ENCODE results near the gene PACS2.

Gene PACS2

GRCh38 chr14:105369653-105370040, 55.1 kb downstream of the PACS2 start:
- DNase-seq (ENCODE audit: low spot score) = no peak

GRCh38 chr14:105374389-105374788, 59.8 kb downstream of the PACS2 start:
- DNase-seq (ENCODE audit: low spot score) = no peak

GRCh38 chr14:105375635-105376057, 61.1 kb downstream of the PACS2 start:
- DNase-seq (ENCODE audit: low spot score) = no peak

- DNase-seq (ENCODE audit: low spot score) = no peak
Measured at GRCh38 chr14:105376521-105377440, 62.2 kb downstream of the PACS2 start.

- DNase-seq (ENCODE audit: low spot score) = no peak
Measured at GRCh38 chr14:105377555-105378182, 63.1 kb downstream of the PACS2 start.

GRCh38 chr14:105378199-105378598, 63.7 kb downstream of the PACS2 start:
- no peak for DNase-seq (ENCODE audit: low spot score)

GRCh38 chr14:105378873-105379685, 64.5 kb downstream of the PACS2 start:
- DNase-seq (ENCODE audit: low spot score) = no peak

- DNase-seq (ENCODE audit: low spot score) = no peak
Measured at GRCh38 chr14:105379946-105380345, 65.4 kb downstream of the PACS2 start.

GRCh38 chr14:105380756-105381155, 66.2 kb downstream of the PACS2 start:
- no peak for DNase-seq (ENCODE audit: low spot score)

- no peak for DNase-seq (ENCODE audit: low spot score)
Measured at GRCh38 chr14:105381446-105382342, 67.1 kb downstream of the PACS2 start.

- no peak for DNase-seq (ENCODE audit: low spot score)
Measured at GRCh38 chr14:105382343-105383082, 68.0 kb downstream of the PACS2 start.

- DNase-seq (ENCODE audit: low spot score) = no peak
Measured at GRCh38 chr14:105383083-105383730, 68.7 kb downstream of the PACS2 start.

GRCh38 chr14:105384041-105384557, 69.6 kb downstream of the PACS2 start:
- DNase-seq (ENCODE audit: low spot score) = no peak

- DNase-seq (ENCODE audit: low spot score) = no peak
Measured at GRCh38 chr14:105384605-105385321, 70.2 kb downstream of the PACS2 start.

GRCh38 chr14:105385322-105385637, 70.7 kb downstream of the PACS2 start:
- no peak for DNase-seq (ENCODE audit: low spot score)

- DNase-seq (ENCODE audit: low spot score) = no peak
Measured at GRCh38 chr14:105385698-105386365, 71.3 kb downstream of the PACS2 start.

- no peak for DNase-seq (ENCODE audit: low spot score)
Measured at GRCh38 chr14:105386581-105387529, 72.3 kb downstream of the PACS2 start.

- DNase-seq (ENCODE audit: low spot score) = no peak
Measured at GRCh38 chr14:105387530-105387922, 73.0 kb downstream of the PACS2 start.

Measured in cerebellar cortex (tissue), 1 donor.